GM13976 (cell line): Measurements from ENCODE around the gene ANKRD11.
A peak's percentile ranks its signal among the peaks of the same experiment; 100 is the strongest.

Experiments used
- DNase-seq: peaks from one replicate; pipeline ENCODE4 v3.0.0; 2012; ENCODE audit warnings: low spot score
- in situ Hi-C: fragments of 300-500 bp; cut with MboI; formaldehyde crosslinking; loops from one replicate; pipeline ENCODE4 v1.12.0; 2022; ENCODE audit warnings: low sequenced_read_pairs, mixed read lengths, inconsistent platforms; ENCODE audit not compliant: unreplicated experiment
- TF ChIP-seq, protein P1 (sequence below): IDR thresholded peaks from 2 replicates; pipeline ENCODE4 v1.5.1; 2012; ENCODE audit warnings: borderline replicate concordance, mild to moderate bottlenecking; ENCODE audit not compliant: insufficient read depth; ENCODE audit errors: extremely low read depth, missing control alignments, control extremely low read depth

ANKRD11 gene

DNA sequence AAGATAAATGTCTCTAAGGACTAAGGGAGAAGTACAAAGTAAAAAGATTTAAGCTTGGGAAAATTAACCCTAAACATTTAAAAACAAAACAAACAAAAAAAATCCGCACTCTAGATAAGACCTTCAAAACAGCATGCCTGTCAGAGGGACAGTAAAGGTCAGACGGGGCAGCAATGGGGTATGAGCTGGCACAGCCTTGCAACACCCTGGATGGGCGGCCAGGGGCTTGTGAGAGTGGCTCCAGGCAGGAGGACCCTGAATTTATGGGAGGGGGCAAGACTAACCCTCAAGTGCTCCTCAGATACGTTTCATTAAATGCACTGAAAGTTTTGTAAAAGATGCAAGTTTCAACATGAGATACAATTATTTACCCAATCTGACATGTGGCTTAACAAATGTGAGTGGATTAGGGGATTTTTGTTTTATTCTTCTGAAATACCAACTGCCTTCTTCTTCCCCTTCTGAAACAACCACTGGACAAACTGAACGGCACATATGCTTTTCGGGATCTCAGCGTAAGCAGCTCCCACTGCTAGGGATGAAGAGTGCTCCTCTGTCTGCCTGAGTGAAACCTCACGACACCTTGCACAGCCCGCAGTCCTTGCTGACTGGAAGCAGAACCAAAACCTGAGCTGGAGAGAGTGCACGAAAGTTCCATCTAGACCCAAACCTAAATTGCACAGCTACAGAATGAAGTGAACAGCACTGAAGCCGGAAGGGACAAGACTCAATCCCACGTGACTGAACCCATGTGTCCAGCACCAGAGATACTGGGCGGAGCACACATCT lies 128.4 kb downstream of the ANKRD11 start:
- peak; percentile 76 for DNase-seq
- in situ Hi-C loops: no loop called here
- TF ChIP-seq, protein P1, sequence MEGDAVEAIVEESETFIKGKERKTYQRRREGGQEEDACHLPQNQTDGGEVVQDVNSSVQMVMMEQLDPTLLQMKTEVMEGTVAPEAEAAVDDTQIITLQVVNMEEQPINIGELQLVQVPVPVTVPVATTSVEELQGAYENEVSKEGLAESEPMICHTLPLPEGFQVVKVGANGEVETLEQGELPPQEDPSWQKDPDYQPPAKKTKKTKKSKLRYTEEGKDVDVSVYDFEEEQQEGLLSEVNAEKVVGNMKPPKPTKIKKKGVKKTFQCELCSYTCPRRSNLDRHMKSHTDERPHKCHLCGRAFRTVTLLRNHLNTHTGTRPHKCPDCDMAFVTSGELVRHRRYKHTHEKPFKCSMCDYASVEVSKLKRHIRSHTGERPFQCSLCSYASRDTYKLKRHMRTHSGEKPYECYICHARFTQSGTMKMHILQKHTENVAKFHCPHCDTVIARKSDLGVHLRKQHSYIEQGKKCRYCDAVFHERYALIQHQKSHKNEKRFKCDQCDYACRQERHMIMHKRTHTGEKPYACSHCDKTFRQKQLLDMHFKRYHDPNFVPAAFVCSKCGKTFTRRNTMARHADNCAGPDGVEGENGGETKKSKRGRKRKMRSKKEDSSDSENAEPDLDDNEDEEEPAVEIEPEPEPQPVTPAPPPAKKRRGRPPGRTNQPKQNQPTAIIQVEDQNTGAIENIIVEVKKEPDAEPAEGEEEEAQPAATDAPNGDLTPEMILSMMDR: no peak

DNA sequence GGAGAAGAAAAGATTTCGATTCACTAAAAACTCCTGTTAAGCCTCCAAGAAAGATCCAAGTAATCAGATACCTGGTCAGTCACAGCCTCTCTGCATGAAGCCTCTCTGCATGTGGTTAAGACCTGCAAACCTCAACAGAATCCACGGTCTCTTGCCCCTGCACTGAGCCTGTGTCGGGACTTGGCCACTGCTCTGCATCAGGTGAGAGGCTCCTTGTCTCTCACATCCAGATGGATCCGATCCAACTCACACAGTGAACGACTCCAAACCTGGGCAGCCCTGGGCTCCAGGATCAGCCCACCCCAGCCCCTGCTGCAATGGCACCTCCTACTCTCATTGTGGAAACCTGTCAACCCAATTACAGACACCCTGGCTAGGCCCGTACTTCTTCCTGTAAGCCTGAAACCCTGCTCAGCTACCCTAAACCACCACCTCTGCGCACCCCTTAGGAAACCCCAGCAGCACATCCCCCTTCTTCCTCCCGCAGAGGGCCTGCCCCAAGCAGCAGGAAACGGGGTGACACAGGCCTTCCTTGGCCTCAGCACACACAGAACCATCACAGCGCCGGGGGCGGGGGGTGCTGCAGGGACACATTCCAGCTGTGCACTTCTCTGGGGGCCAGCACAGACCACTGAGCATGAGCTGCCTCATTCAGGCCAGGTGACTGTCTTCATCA lies 129.5 kb downstream of the ANKRD11 start:
- in situ Hi-C loops: no loop called here
- peak; percentile 78 for DNase-seq
- TF ChIP-seq, protein P1: no peak

DNA sequence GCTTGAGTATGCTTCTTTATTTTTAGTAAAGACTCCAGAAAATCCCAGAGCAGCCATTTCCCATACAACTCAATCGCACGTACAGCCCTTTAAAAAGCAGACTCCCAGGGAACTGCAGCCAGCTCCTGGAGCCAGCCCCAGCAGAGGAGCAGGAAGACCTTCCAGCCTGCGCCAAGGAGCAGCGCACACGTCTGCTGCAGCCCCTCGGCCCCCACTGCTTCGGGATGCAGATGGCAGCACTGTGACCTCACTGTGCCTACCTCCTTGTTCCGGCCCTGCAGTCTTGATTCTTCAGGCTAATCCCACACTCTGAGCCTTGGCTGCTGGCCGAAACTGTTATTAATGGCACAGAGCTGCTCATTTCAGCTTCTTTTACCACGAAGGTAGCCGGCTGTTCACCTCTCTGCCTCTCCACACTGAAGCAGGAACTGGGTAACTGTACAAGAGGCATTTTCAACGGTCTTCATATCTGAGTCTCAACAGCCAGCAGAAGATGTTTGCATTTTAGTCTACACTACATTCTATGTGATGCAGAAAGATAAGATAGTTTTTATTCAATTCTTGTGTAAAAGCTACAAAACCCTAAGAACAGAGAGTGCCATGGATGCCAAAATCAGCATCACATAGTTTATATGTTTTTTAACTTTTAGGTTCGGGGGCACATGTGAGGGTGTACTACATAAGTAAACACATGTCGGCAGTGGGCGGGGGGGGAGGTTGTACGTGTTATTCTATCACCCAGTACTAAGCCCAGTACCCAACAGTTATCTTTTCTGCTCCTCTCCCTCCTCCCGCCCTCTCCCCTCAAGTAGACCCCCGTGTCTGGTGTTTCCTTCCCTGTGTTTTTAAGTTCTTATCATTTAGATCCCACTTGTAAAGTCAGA lies 130.9 kb downstream of the ANKRD11 start:
- in situ Hi-C loops: no loop called here
- DNase-seq: no peak

DNA sequence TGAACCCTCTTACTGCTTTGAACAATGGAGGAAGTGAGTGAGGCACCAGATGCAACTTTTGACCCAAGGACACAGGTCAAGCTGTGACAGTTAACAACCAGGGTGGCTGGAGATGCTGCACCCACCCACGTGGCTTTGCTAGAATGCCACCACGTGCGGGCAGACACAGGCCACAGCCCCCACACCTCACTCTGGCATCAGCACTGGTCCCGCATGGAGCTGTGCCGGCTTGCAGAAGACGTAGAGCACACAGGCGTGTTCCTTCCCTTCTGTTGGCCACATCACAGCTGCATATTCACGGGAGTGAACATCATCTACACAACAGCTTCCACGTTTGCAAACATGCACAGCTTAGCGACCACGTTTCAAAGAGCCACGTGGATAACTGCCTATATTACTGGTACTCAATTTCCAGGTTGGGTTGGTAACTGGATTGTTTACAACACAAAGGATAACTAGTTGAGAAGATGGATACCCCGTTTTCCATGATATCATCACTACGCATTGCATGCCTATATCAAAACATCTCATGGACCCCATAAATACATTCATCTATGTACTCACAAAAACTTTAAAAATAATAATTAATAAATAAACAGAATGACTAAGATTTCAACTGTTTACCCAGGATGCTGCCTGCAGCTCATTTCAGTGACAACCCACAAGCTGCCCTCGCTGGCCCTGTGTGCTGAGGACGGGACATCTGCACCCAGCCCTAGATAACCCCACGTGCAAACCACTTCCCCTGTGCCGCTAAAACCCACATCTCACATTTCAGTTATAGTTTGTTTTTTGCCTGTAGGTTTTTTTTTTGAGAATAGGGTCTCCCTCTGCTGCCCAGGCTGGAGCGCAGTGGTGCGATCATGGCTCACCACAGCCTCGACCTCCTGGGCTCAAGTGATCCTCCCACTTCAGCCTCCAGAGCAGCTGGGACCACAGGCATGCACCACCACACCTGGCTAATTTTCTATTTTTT lies 132.0 kb downstream of the ANKRD11 start:
- DNase-seq: no peak
- in situ Hi-C loops: no loop called here
- TF ChIP-seq, protein P1: no peak

More for the DNA sequence above, 130.9 kb downstream of the ANKRD11 start:
- TF ChIP-seq, protein P1: no peak

DNA sequence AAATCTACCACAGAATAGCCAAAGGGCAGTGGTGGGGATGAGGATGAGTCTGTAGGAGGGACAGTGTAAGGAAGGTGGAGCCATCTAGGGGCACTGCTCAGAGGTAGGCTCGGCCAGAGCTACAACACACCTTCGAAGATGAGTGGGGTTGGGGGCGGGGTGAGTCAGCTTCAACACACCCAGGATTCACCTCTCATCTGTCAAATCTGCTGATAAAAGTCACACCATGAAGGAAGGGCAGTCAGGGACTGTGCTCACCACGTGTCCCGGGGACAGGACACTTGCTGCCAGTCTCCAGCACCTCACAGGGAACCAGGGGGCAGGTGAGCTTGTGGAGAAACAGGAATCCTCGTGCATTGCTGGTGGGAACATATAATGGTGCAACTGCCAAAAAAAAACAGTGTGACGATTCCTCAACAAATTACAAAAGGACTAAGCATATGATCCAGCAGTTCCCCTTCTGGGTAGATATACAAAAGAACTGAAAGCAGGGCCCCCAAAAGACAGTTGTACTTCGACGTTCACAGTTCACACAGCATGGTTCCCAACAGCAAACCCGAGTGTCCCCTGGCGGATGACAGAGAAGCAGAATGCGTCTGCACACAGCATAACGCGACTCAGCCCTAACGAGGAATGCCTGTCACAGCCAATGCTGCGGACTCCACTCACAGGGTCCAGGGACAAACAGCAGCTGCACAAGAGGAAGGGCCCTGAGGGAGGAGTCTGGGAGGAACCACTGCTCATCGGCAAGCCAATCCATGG lies 133.1 kb downstream of the ANKRD11 start:
- no peak for DNase-seq
- TF ChIP-seq, protein P1: no peak
- in situ Hi-C loops: no loop called here
